AG10803 (cell line): ENCODE results near the gene SLC26A8.
"Not testable (repeated sequence)": the region's sequence is repeated elsewhere in the genome, so short reads cannot be mapped to it uniquely, and the experiment has no call there.

Experiments used
- DNase-seq: peaks from one replicate; pipeline ENCODE4 v3.0.0; 2010; ENCODE audit warnings: low read depth
- H3K4me3 ChIP-seq: 2 replicates; pipeline ENCODE4 v1.5.1; 2011; ENCODE audit warnings: mild to moderate bottlenecking, low read length, control low read depth
- TF ChIP-seq, protein P1 (sequence below): conservative IDR thresholded peaks from 2 replicates; pipeline ENCODE4 v1.5.1; 2011; ENCODE audit warnings: mild to moderate bottlenecking, low read length, control low read depth, inconsistent platforms

SLC26A8 gene

GRCh38 chr6:35948725-35949124 lies 75.7 kb downstream of the SLC26A8 start:
- no peak overlapping the region for H3K4me3 ChIP-seq
- TF ChIP-seq, protein P1, sequence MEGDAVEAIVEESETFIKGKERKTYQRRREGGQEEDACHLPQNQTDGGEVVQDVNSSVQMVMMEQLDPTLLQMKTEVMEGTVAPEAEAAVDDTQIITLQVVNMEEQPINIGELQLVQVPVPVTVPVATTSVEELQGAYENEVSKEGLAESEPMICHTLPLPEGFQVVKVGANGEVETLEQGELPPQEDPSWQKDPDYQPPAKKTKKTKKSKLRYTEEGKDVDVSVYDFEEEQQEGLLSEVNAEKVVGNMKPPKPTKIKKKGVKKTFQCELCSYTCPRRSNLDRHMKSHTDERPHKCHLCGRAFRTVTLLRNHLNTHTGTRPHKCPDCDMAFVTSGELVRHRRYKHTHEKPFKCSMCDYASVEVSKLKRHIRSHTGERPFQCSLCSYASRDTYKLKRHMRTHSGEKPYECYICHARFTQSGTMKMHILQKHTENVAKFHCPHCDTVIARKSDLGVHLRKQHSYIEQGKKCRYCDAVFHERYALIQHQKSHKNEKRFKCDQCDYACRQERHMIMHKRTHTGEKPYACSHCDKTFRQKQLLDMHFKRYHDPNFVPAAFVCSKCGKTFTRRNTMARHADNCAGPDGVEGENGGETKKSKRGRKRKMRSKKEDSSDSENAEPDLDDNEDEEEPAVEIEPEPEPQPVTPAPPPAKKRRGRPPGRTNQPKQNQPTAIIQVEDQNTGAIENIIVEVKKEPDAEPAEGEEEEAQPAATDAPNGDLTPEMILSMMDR, result peak; percentile 35
- DNase-seq, result no peak

- TF ChIP-seq, protein P1, result no peak
- DNase-seq, result peak; percentile 12
Observed at GRCh38 chr6:35945650-35946025, 78.8 kb downstream of the SLC26A8 start.

GRCh38 chr6:35943390-35943789 lies 81.1 kb downstream of the SLC26A8 start:
- no peak for DNase-seq
- no peak overlapping the region for H3K4me3 ChIP-seq
- TF ChIP-seq, protein P1, result no peak

More at GRCh38 chr6:35945650-35946025, 78.8 kb downstream of the SLC26A8 start:
- no peak overlapping the region for H3K4me3 ChIP-seq

DNA sequence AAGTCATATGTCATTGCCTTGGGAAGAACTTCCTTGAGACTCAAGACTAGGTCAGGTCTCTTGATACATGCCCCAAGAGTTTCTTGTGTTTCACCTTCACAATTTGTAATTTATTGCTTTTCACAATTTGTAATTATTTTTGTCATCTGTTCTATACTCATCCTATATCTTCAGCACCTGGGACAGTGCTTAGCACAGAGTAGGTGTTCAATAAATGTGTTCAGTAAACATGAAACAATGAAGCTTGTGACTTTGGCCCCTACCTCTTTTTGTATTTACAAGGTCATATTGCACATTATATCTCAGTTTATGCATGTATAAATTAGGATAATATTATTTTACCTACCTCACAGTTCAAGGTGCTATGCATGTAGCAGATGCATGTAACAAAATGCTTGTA lies 82.1 kb downstream of the SLC26A8 start:
- DNase-seq, result no peak
- TF ChIP-seq, protein P1, result no peak
- H3K4me3 ChIP-seq, result no peak overlapping the region

- H3K4me3 ChIP-seq, result not testable (repeated sequence)
Observed at GRCh38 chr6:35941170-35941569, 83.3 kb downstream of the SLC26A8 start.

DNA sequence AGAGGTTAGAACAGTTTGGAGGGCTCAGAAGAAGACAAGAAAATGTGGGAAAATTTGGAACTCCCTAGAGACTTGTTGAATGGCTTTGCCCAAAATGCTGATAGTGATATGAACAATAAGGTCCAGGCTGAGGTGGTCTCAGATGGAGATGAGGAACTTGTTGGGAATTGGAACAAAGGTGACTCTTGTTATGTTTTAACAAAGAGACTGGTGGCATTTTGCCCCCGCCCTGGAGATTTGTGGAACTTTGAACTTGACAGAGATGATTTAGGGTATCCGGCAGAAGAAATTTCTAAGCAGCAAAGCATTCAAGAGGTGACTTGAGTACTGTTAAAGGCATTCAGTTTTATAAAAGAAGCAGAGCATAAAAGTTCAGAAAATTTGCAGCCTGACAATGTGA lies 84.4 kb downstream of the SLC26A8 start:
- H3K4me3 ChIP-seq, DNase-seq: not testable (repeated sequence)

More at GRCh38 chr6:35941170-35941569, 83.3 kb downstream of the SLC26A8 start:
- DNase-seq, result not testable (repeated sequence)

GRCh38 chr6:35939259-35939658 lies 85.2 kb downstream of the SLC26A8 start:
- not testable (repeated sequence) for DNase-seq, H3K4me3 ChIP-seq

- TF ChIP-seq, protein P1, result no peak
- no peak for DNase-seq
- no peak overlapping the region for H3K4me3 ChIP-seq
Observed at GRCh38 chr6:35936681-35937359, 87.6 kb downstream of the SLC26A8 start.

- no peak for DNase-seq
- no peak overlapping the region for H3K4me3 ChIP-seq
- TF ChIP-seq, protein P1, result no peak
Observed at GRCh38 chr6:35935469-35935868, 89.0 kb downstream of the SLC26A8 start.
